ENCODE measurements around the gene SAV1. TPM values are rescaled to one million over a fixed set of nuclear protein-coding genes. Genes with fewer than 3 reads are reported as not detected.

The SAV1 gene
- polyA plus RNA-seq, 3 donors: 41.0 to 42.1 (median 41.3) TPM

- no peak for DNase-seq (ENCODE audit: low read depth in 3 of 3, low spot score in 2 of 3)
Observed at GRCh38 chr14:50610465-50610864, 57.6 kb downstream of the SAV1 start.

- no peak for DNase-seq (ENCODE audit: low read depth in 3 of 3, low spot score in 2 of 3)
Observed at GRCh38 chr14:50608302-50608851, 59.7 kb downstream of the SAV1 start.

- no peak for DNase-seq (ENCODE audit: low read depth in 3 of 3, low spot score in 2 of 3)
Observed at GRCh38 chr14:50607761-50608160, 60.3 kb downstream of the SAV1 start.

GRCh38 chr14:50607181-50607580 is 60.9 kb downstream of the SAV1 start:
- DNase-seq (ENCODE audit: low read depth in 3 of 3, low spot score in 2 of 3): no peak

GRCh38 chr14:50606468-50606867 is 61.6 kb downstream of the SAV1 start:
- no peak for DNase-seq (ENCODE audit: low read depth in 3 of 3, low spot score in 2 of 3)

GRCh38 chr14:50605766-50606165 is 62.3 kb downstream of the SAV1 start:
- DNase-seq (ENCODE audit: low read depth in 3 of 3, low spot score in 2 of 3): no peak

GRCh38 chr14:50603565-50603964 is 64.5 kb downstream of the SAV1 start:
- no peak for DNase-seq (ENCODE audit: low read depth in 3 of 3, low spot score in 2 of 3)

GRCh38 chr14:50602035-50602434 is 66.1 kb downstream of the SAV1 start:
- DNase-seq (ENCODE audit: low read depth in 3 of 3, low spot score in 2 of 3): no peak

GRCh38 chr14:50601394-50601793 is 66.7 kb downstream of the SAV1 start:
- no peak for DNase-seq (ENCODE audit: low read depth in 3 of 3, low spot score in 2 of 3)

GRCh38 chr14:50600849-50601248 is 67.3 kb downstream of the SAV1 start:
- DNase-seq (ENCODE audit: low read depth in 3 of 3, low spot score in 2 of 3): no peak

- peak in 1 of 3 donors; percentile 16 for DNase-seq (ENCODE audit: low read depth in 3 of 3, low spot score in 2 of 3)
Observed at GRCh38 chr14:50599700-50600444, 68.2 kb downstream of the SAV1 start.

GRCh38 chr14:50598765-50599164 is 69.3 kb downstream of the SAV1 start:
- DNase-seq (ENCODE audit: low read depth in 3 of 3, low spot score in 2 of 3): no peak

GRCh38 chr14:50594577-50595316 is 73.4 kb downstream of the SAV1 start:
- DNase-seq (ENCODE audit: low read depth in 3 of 3, low spot score in 2 of 3): no peak

GRCh38 chr14:50590464-50590863 is 77.6 kb downstream of the SAV1 start:
- DNase-seq (ENCODE audit: low read depth in 3 of 3, low spot score in 2 of 3): no peak

Other genes with a start within 250 kb of the SAV1 start
- 10 to 100 TPM; 47.5 to 52.0 (median 50.6) TPM for gene MAP4K5, start 135.7 kb downstream of the SAV1 start, polyA plus RNA-seq (ENCODE audit: insufficient read length in 3 of 3)
- gene ATL1, start 108.2 kb downstream of the SAV1 start, polyA plus RNA-seq (ENCODE audit: insufficient read length in 3 of 3): 10 to 100 TPM in 2 of 3 donors, 1 to 10 TPM in 1; 8.8 to 10.7 (median 10.2) TPM
- gene NIN, start 162.9 kb upstream of the SAV1 start, polyA plus RNA-seq (ENCODE audit: insufficient read length in 3 of 3): 10 to 100 TPM; 34.6 to 36.0 (median 35.1) TPM
- under 1 TPM; 0.33 to 0.83 (median 0.62) TPM for gene ABHD12B, start 203.7 kb upstream of the SAV1 start, polyA plus RNA-seq (ENCODE audit: insufficient read length in 3 of 3)

All from right renal cortex interstitium (tissue), 3 donors.